HG03575 (cell line): ENCODE data around the gene STX1B.

Experiments
- ATAC-seq: cut with Tn5 transposase; IDR thresholded peaks from one replicate; pipeline ENCODE4 v1.9.1; 2021; ENCODE audit not compliant: unreplicated experiment, insufficient number of reproducible peaks, low FRiP score; ENCODE audit errors: extremely low read depth

Gene STX1B

GRCh38 chr16:30998852-30999761, 11.3 kb downstream of the STX1B start:
- ATAC-seq = no peak

- no peak for ATAC-seq
Measured at GRCh38 chr16:30997725-30998711, 12.4 kb downstream of the STX1B start.

GRCh38 chr16:30996985-30997724, 13.3 kb downstream of the STX1B start:
- ATAC-seq = no peak

- ATAC-seq = no peak
Measured at GRCh38 chr16:30996324-30996984, 14.0 kb downstream of the STX1B start.

GRCh38 chr16:30995927-30996323, 14.5 kb downstream of the STX1B start:
- ATAC-seq = no peak

- ATAC-seq = no peak
Measured at GRCh38 chr16:30992931-30993816, 17.3 kb downstream of the STX1B start.

GRCh38 chr16:30992276-30992780, 18.1 kb downstream of the STX1B start:
- ATAC-seq = no peak

- no peak for ATAC-seq
Measured at GRCh38 chr16:30991052-30991451, 19.4 kb downstream of the STX1B start.

GRCh38 chr16:30990105-30990504, 20.3 kb downstream of the STX1B start:
- no peak for ATAC-seq

- no peak for ATAC-seq
Measured at GRCh38 chr16:30989469-30990047, 20.9 kb downstream of the STX1B start.

- no peak for ATAC-seq
Measured at GRCh38 chr16:30987581-30988190, 22.8 kb downstream of the STX1B start.

- ATAC-seq = no peak
Measured at GRCh38 chr16:30986129-30986991, 24.1 kb downstream of the STX1B start.

GRCh38 chr16:30985401-30986128, 24.9 kb downstream of the STX1B start:
- no peak for ATAC-seq

GRCh38 chr16:30984669-30985400, 25.6 kb downstream of the STX1B start, which contains the start of gene HSD3B7:
Gene HSD3B7 (plus strand): TSS chr16:30985207. CDS start chr16:30985659, 452 bp downstream.
- no peak for ATAC-seq
